ENCODE data around the gene ATXN7L1.

ATXN7L1 gene

DNA sequence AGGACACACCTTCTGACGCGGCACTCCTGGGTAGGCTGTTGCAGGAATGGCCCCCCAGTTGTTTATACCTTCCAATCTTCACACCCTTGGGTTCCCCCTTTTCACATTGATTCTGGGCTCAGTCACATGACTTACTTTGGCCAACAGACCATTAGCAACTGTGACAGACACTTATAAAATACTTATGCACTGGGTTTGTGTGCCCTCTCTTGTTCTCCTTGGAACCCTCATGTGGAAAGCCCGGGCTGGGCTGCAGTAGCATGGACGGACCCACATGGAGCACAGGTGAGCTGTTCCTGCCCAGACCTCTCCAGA is 69.0 kb downstream of the ATXN7L1 start:
- Histone ChIP-seq H3K9me3 (ENCODE audit: insufficient read depth, low read length) (no peaks in the 10 kb centered on the region), H3K9ac (ENCODE audit: insufficient read length, low read depth) (no peak overlapping the region), H3K36me3 (ENCODE audit: insufficient read depth, insufficient read length, low read length) (no peaks in the 10 kb centered on the region), H3K27me3 (ENCODE audit: insufficient read depth, insufficient read length) (no peaks in the 10 kb centered on the region), H3K4me3 (ENCODE audit: insufficient read length, low read depth) (no peak overlapping the region), H3K4me1 (ENCODE audit: insufficient read depth, insufficient read length) (no peaks in the 10 kb centered on the region)
- no peak for DNase-seq (ENCODE audit: low read depth, low spot score)
- TF ChIP-seq SUZ12 (IDR thresholded peaks at IDR 0.05; ENCODE audit: extremely low read depth, insufficient read depth, insufficient read length), result no peak
- TF ChIP-seq ZNF274 (IDR thresholded peaks at IDR 0.05; ENCODE audit: low read depth, low read length), result no peak
- TF ChIP-seq YY1 (IDR thresholded peaks at IDR 0.05; ENCODE audit: insufficient read depth, insufficient read length), result no peak

DNA sequence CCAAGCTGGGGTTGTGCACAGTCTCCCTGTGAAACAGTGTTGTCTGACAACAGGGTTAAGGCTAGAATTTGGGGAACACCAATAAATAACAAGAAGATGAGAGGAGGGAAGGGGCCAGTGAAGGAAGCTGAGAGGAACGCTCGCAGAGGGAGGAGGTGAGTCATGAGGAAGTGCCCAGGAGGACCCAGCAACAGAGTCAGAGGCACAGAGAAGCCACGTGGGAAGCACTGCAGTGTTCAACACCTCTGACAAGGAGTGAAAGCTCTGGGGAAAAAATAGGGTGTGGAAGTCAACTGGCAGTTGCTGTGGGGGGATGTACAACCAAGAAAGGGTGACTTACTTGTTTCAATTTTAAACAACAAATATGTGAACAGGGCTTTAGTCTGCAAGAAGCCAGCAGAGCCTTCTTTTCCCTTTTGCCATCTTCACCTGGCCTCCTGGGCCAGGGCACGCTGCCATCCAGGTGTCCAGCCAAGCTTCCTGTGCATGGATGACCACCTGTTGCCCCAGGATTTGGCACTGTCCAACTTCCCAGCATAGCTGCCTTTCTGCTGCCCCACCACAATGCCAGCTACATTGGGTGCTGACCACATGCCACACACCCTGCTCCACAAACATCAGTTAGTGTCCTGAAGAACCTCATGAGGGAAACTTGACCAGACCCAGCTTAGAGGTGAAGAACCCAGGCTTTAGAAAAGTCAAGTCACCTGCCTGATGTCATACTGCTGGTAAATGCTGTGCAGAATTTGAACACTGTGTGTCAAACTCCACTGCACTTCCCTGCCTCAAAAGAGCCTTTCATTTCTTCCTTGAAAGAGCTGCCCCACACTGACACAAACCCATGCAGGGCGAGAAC is 69.6 kb downstream of the ATXN7L1 start:
- DNase-seq (ENCODE audit: low read depth, low spot score), result no peak
- H3K4me3 ChIP-seq (ENCODE audit: insufficient read length, low read depth), result no peak overlapping the region
- H3K36me3 ChIP-seq (ENCODE audit: insufficient read depth, insufficient read length, low read length), result no peaks in the 10 kb centered on the region
- H3K27me3 ChIP-seq (ENCODE audit: insufficient read depth, insufficient read length), result no peaks in the 10 kb centered on the region
- no peak overlapping the region for H3K9ac ChIP-seq (ENCODE audit: insufficient read length, low read depth)
- no peaks in the 10 kb centered on the region for H3K9me3 ChIP-seq (ENCODE audit: insufficient read depth, low read length)
- TF ChIP-seq ZNF274 (IDR thresholded peaks at IDR 0.05; ENCODE audit: low read depth, low read length) (no peak), SUZ12 (IDR thresholded peaks at IDR 0.05; ENCODE audit: extremely low read depth, insufficient read depth, insufficient read length) (no peak), YY1 (IDR thresholded peaks at IDR 0.05; ENCODE audit: insufficient read depth, insufficient read length) (no peak)
- H3K4me1 ChIP-seq (ENCODE audit: insufficient read depth, insufficient read length), result no peaks in the 10 kb centered on the region

- no peaks in the 10 kb centered on the region for H3K4me1 ChIP-seq (ENCODE audit: insufficient read depth, insufficient read length)
- TF ChIP-seq SUZ12 (IDR thresholded peaks at IDR 0.05; ENCODE audit: extremely low read depth, insufficient read depth, insufficient read length), result no peak
- no peak for TF ChIP-seq ZNF274 (IDR thresholded peaks at IDR 0.05; ENCODE audit: low read depth, low read length)
- TF ChIP-seq YY1 (IDR thresholded peaks at IDR 0.05; ENCODE audit: insufficient read depth, insufficient read length), result no peak
- H3K36me3 ChIP-seq (ENCODE audit: insufficient read depth, insufficient read length, low read length), result no peaks in the 10 kb centered on the region
- H3K9ac ChIP-seq (ENCODE audit: insufficient read length, low read depth), result no peak overlapping the region
- no peaks in the 10 kb centered on the region for H3K9me3 ChIP-seq (ENCODE audit: insufficient read depth, low read length)
- no peak overlapping the region for H3K4me3 ChIP-seq (ENCODE audit: insufficient read length, low read depth)
- no peaks in the 10 kb centered on the region for H3K27me3 ChIP-seq (ENCODE audit: insufficient read depth, insufficient read length)
- DNase-seq (ENCODE audit: low read depth, low spot score), result peak; percentile 20
Measured at GRCh38 chr7:105805447-105806019, 70.9 kb downstream of the ATXN7L1 start.

- DNase-seq (ENCODE audit: low read depth, low spot score), result no peak
- H3K27me3 ChIP-seq (ENCODE audit: insufficient read depth, insufficient read length), result no peaks in the 10 kb centered on the region
- peaks cover 3% of the 10 kb centered on the region for H3K4me1 ChIP-seq (ENCODE audit: insufficient read depth, insufficient read length)
- no peaks in the 10 kb centered on the region for H3K36me3 ChIP-seq (ENCODE audit: insufficient read depth, insufficient read length, low read length)
- TF ChIP-seq ZNF274 (IDR thresholded peaks at IDR 0.05; ENCODE audit: low read depth, low read length) (no peak), YY1 (IDR thresholded peaks at IDR 0.05; ENCODE audit: insufficient read depth, insufficient read length) (no peak), SUZ12 (IDR thresholded peaks at IDR 0.05; ENCODE audit: extremely low read depth, insufficient read depth, insufficient read length) (no peak)
- H3K4me3 ChIP-seq (ENCODE audit: insufficient read length, low read depth), result no peak overlapping the region
- no peak overlapping the region for H3K9ac ChIP-seq (ENCODE audit: insufficient read length, low read depth)
- no peaks in the 10 kb centered on the region for H3K9me3 ChIP-seq (ENCODE audit: insufficient read depth, low read length)
Measured at GRCh38 chr7:105803429-105803736, 73.0 kb downstream of the ATXN7L1 start.

DNA sequence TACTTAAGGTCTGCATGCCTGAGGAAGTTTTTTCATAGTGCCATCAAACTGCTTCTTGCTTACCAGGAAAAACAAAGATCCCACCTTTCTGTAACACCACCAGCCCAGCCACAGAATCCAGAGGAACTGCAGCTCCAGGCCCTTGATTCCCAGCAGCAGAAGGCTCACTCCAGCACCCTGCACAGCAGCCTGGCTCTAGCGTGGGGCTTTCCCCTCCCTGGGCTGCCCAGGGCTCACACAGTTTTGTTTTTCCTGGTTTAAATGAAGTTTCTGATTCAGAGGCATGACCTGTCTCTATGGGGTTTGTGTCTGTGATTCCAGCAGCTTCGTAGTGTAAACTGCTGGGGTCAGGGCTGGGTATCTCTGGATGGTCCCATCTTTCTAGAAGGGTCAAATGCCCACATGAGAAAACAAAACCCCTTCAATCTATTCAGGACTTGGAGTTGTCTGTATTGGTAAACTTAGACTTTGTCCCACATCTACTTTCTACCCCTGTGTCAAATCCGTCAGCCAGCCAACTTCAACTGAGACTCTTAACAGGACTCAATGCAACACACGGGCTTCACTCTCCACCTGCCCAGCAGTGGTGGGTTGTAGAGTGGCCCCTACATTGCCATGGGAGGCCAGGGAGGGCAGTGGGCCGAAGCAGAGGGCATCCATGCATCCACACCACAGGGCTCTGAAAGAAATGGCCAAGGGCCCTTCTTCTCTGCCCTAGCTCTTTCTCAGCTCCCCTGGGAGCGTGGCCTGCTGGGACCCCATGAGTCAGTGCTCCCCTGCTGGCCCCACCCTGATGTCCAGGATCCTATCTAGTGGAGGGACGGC is 73.6 kb downstream of the ATXN7L1 start:
- Histone ChIP-seq H3K36me3 (ENCODE audit: insufficient read depth, insufficient read length, low read length) (no peaks in the 10 kb centered on the region), H3K9me3 (ENCODE audit: insufficient read depth, low read length) (no peaks in the 10 kb centered on the region), H3K9ac (ENCODE audit: insufficient read length, low read depth) (no peak overlapping the region), H3K27me3 (ENCODE audit: insufficient read depth, insufficient read length) (no peaks in the 10 kb centered on the region), H3K4me1 (ENCODE audit: insufficient read depth, insufficient read length) (peaks cover 3% of the 10 kb centered on the region), H3K4me3 (ENCODE audit: insufficient read length, low read depth) (no peak overlapping the region)
- TF ChIP-seq YY1 (IDR thresholded peaks at IDR 0.05; ENCODE audit: insufficient read depth, insufficient read length) (no peak), ZNF274 (IDR thresholded peaks at IDR 0.05; ENCODE audit: low read depth, low read length) (no peak), SUZ12 (IDR thresholded peaks at IDR 0.05; ENCODE audit: extremely low read depth, insufficient read depth, insufficient read length) (no peak)
- DNase-seq (ENCODE audit: low read depth, low spot score), result no peak

DNA sequence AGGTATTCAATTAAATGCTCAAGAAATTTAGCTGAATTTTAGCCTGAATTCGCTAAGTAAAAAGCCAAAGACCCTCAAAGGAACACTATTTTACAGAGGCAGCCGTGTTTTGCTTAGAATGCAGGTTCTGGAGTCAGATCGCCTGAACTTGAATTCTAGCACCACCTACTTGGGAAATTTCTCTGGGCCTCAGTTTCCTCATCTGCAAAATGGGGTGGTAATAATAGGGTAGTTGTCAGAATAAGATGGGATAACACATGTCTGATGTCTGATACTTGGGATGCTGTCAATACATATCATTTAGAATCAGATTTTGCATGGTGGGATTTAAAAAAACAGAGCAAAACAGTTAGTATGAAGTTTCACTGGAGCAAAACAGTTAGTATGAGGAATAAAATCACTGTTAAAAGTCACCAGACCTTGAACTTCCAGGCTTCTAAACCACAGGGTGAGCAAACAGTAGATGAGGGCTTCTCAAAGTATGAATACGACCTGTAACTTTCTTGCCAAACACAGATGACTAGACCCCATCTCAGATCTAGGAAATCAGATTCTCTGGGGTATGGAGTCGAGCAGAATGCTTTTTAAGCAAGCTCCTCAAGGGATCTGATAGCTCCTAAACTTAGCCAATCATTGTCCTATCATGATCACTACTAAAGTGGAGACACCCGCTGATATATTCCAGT is 75.4 kb downstream of the ATXN7L1 start:
- TF ChIP-seq SUZ12 (IDR thresholded peaks at IDR 0.05; ENCODE audit: extremely low read depth, insufficient read depth, insufficient read length) (no peak), YY1 (IDR thresholded peaks at IDR 0.05; ENCODE audit: insufficient read depth, insufficient read length) (no peak), ZNF274 (IDR thresholded peaks at IDR 0.05; ENCODE audit: low read depth, low read length) (no peak)
- Histone ChIP-seq H3K4me1 (ENCODE audit: insufficient read depth, insufficient read length) (peaks cover 3% of the 10 kb centered on the region), H3K36me3 (ENCODE audit: insufficient read depth, insufficient read length, low read length) (no peaks in the 10 kb centered on the region), H3K27me3 (ENCODE audit: insufficient read depth, insufficient read length) (no peaks in the 10 kb centered on the region), H3K9me3 (ENCODE audit: insufficient read depth, low read length) (no peaks in the 10 kb centered on the region), H3K4me3 (ENCODE audit: insufficient read length, low read depth) (no peak overlapping the region), H3K9ac (ENCODE audit: insufficient read length, low read depth) (no peak overlapping the region)
- DNase-seq (ENCODE audit: low read depth, low spot score), result no peak
